Keratinocyte (primary cell): ENCODE results near the gene USP46. TPM values are rescaled to one million over a fixed set of nuclear protein-coding genes. Genes with fewer than 3 reads are reported as not detected.

Experiments used
- DNase-seq: peaks from one replicate; pipeline ENCODE4 v3.0.0-alpha.2; 2011; ENCODE audit warnings: low read depth, missing footprints, low spot score
- FAIRE-seq: peaks from 2 replicates; lab custom pipeline; 2011; peaks lifted over from hg19 to GRCh38; lab: Jason Lieb, UNC
- H2AFZ ChIP-seq: 2 replicates; pipeline ENCODE4 v1.6.0; 2012; ENCODE audit warnings: low read length, control low read depth, inconsistent platforms; ENCODE audit not compliant: control insufficient read depth
- H3K27ac ChIP-seq: 2 replicates; pipeline ENCODE4 v1.5.1; 2011; ENCODE audit warnings: low read length; ENCODE audit not compliant: control insufficient read depth, insufficient read depth
- H3K27me3 ChIP-seq: 3 replicates; pipeline ENCODE4 v1.6.0; 2011; ENCODE audit warnings: low read length; ENCODE audit not compliant: control insufficient read depth, insufficient read depth; ENCODE audit errors: extremely low read depth
- H3K36me3 ChIP-seq, 2 experiments: 2 replicates in 1 of 2; 3 replicates in 1 of 2; pipeline ENCODE4 v1.5.1; 2011; ENCODE audit warnings: low read length in 2 of 2, mild to moderate bottlenecking in 1 of 2; ENCODE audit not compliant: control insufficient read depth in 2 of 2, insufficient read depth in 2 of 2; ENCODE audit errors: extremely low read depth in 1 of 2
- H3K4me1 ChIP-seq: 3 replicates; pipeline ENCODE4 v1.5.1; 2011; ENCODE audit warnings: low read length; ENCODE audit not compliant: control insufficient read depth, insufficient read depth; ENCODE audit errors: extremely low read depth
- H3K4me2 ChIP-seq: 3 replicates; pipeline ENCODE4 v1.6.0; 2011; ENCODE audit warnings: low read depth, low read length; ENCODE audit not compliant: control insufficient read depth, insufficient read depth; ENCODE audit errors: extremely low read depth
- H3K4me3 ChIP-seq, 3 experiments: fragments of 200-600 bp in 1 of 3; sonication (generic) in 1 of 3; 2 replicates in 2 of 3; 3 replicates in 1 of 3; pipeline ENCODE4 v1.5.1; 2011 to 2016; ENCODE audit warnings: low read length in 3 of 3, mild to moderate bottlenecking in 3 of 3, control low read depth in 2 of 3, inconsistent platforms in 1 of 3, low read depth in 1 of 3, mixed read lengths in 1 of 3, mixed run types in 1 of 3, moderate library complexity in 1 of 3; ENCODE audit not compliant: control insufficient read depth in 2 of 3, insufficient read depth in 2 of 3; ENCODE audit errors: extremely low read depth in 1 of 3
- H3K79me2 ChIP-seq: 2 replicates; pipeline ENCODE4 v1.6.0; 2012; ENCODE audit warnings: low read length; ENCODE audit not compliant: control insufficient read depth, insufficient read depth
- H3K9ac ChIP-seq: 3 replicates; pipeline ENCODE4 v1.6.0; 2011; ENCODE audit warnings: low read length; ENCODE audit not compliant: control insufficient read depth, insufficient read depth; ENCODE audit errors: extremely low read depth
- H3K9me1 ChIP-seq: 3 replicates; pipeline ENCODE4 v1.6.0; 2011; ENCODE audit warnings: low read length; ENCODE audit not compliant: control insufficient read depth, insufficient read depth; ENCODE audit errors: extremely low read depth
- H3K9me3 ChIP-seq: 2 replicates; pipeline ENCODE4 v1.5.1; 2012; ENCODE audit warnings: low read depth, low read length; ENCODE audit not compliant: control insufficient read depth
- H4K20me1 ChIP-seq: 3 replicates; pipeline ENCODE4 v1.6.0; 2011; ENCODE audit warnings: low read length; ENCODE audit not compliant: control insufficient read depth, insufficient read depth; ENCODE audit errors: extremely low read depth
- EZH2 ChIP-seq: IDR thresholded peaks from one replicate; pipeline ENCODE4 v1.6.1; 2012; ENCODE audit warnings: inconsistent platforms, mild to moderate bottlenecking, low read length, moderate library complexity
- dilution Hi-C: fragments of 300-500 bp; cut with MboI; formaldehyde crosslinking; loops from one replicate; pipeline ENCODE4 v1.7.0; 2020; ENCODE audit warnings: low sequenced_read_pairs; ENCODE audit not compliant: extremely low pct_ligation_motif_present
- polyA plus RNA-seq, 5 experiments: library from polyadenylated mRNA; depleted of rRNA in 3 of 5; stranded (reverse) in 3 of 5; stranded (forward) in 1 of 5; unstranded in 1 of 5; fragments of >200 nt; gene quantifications; 1 replicate in 1 of 5; 2 replicates in 3 of 5; 3 replicates in 1 of 5; pipeline versions ENCODE4 v1.2.1 to v1.2.3, GENCODE V29; 2011 to 2012; ENCODE audit warnings: missing spikeins in 2 of 5, low read depth in 1 of 5, low replicate concordance in 1 of 5
- TF ChIP-seq, protein P1 (sequence below), 3 experiments: IDR thresholded peaks in 1 of 3; conservative IDR thresholded peaks in 1 of 3; optimal IDR thresholded peaks in 1 of 3; 2 replicates in 2 of 3; 3 replicates in 1 of 3; pipeline versions ENCODE3 to v1.5.1; 2011; ENCODE audit warnings: low read length in 3 of 3, mild to moderate bottlenecking in 3 of 3, moderate library complexity in 2 of 3, control low read depth in 1 of 3, inconsistent platforms in 1 of 3; ENCODE audit not compliant: insufficient read depth in 2 of 3; ENCODE audit errors: extremely low read depth in 1 of 3

Gene USP46
- polyA plus RNA-seq, 1 donor (not counting 4 experiments of a cell fraction or from before 2014, with no cell fraction given), result 20.4 TPM

DNA sequence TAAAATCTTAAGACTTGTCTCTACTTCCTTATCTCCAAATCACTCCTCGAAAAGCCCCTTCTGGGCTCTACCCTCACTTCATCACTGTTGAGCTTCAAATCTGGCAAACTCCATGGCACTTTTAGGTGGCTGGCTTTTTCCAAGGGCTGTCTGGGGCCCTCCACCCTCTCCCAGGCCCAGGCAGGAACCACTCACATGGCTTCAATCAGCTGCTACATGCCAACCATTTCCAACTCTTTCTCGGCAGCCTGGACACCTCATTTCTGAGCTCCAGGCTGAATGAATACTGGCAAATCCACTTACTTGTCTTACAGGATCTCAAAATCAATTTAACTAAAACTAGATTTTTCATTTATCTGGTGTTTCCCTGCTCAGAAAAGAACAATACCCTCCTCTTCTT lies 22.0 kb downstream of the USP46 start:
- H3K9me1 ChIP-seq, result peaks cover 2% of the 10 kb centered on the region
- H3K4me3 ChIP-seq, result no peak overlapping the region
- H3K27me3 ChIP-seq, result no peaks in the 10 kb centered on the region
- H3K9me3 ChIP-seq, result no peaks in the 10 kb centered on the region
- peaks cover 17% of the 10 kb centered on the region for H3K4me1 ChIP-seq
- no peak overlapping the region for H3K27ac ChIP-seq
- DNase-seq, result no peak
- TF ChIP-seq, protein P1, sequence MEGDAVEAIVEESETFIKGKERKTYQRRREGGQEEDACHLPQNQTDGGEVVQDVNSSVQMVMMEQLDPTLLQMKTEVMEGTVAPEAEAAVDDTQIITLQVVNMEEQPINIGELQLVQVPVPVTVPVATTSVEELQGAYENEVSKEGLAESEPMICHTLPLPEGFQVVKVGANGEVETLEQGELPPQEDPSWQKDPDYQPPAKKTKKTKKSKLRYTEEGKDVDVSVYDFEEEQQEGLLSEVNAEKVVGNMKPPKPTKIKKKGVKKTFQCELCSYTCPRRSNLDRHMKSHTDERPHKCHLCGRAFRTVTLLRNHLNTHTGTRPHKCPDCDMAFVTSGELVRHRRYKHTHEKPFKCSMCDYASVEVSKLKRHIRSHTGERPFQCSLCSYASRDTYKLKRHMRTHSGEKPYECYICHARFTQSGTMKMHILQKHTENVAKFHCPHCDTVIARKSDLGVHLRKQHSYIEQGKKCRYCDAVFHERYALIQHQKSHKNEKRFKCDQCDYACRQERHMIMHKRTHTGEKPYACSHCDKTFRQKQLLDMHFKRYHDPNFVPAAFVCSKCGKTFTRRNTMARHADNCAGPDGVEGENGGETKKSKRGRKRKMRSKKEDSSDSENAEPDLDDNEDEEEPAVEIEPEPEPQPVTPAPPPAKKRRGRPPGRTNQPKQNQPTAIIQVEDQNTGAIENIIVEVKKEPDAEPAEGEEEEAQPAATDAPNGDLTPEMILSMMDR (optimal IDR thresholded peaks at IDR 0.05 in 1 of 3, IDR thresholded peaks at IDR 0.05 in 1 of 3, conservative IDR thresholded peaks at IDR 0.05 in 1 of 3; ENCODE audit: extremely low read depth in 1 of 3, insufficient read depth in 2 of 3, low read length in 3 of 3), result no peak
- TF ChIP-seq EZH2, result no peak
- dilution Hi-C loops, result no loop called here
- H3K4me2 ChIP-seq, result no peak overlapping the region
- no peak for FAIRE-seq
- H4K20me1 ChIP-seq, result peaks cover 3% of the 10 kb centered on the region
- H3K9ac ChIP-seq, result no peak overlapping the region
- H2AFZ ChIP-seq, result no peak overlapping the region
- no peaks in the 10 kb centered on the region for H3K36me3 ChIP-seq
- peaks cover 39% of the 10 kb centered on the region for H3K79me2 ChIP-seq

DNA sequence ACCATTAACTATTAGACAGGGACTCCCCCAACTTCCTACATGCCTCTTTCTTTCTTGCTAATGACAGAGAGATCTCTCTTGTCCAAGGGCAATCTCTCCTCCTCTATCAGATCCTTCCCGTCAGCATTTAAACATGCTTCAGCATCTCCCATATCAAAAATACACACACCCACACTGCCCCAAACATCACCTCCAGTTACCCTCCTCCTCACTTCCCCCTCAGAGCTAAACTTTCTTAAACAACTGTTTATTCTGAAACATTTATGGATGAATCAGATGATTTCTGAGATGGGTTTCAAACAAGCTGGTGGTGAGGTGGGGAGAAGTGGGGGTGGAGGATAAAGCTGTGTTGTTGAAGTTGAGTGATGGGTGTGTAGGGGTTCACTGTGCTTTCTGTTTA lies 23.5 kb downstream of the USP46 start:
- Histone ChIP-seq H3K4me1 (peaks cover 2% of the 10 kb centered on the region), H3K27ac (no peak overlapping the region), H4K20me1 (peaks cover 3% of the 10 kb centered on the region), H3K9me3 (no peaks in the 10 kb centered on the region), H3K9ac (no peak overlapping the region), H3K9me1 (no peaks in the 10 kb centered on the region), H2AFZ (no peak overlapping the region), H3K36me3 (no peaks in the 10 kb centered on the region), H3K4me3 (no peak overlapping the region), H3K79me2 (peaks cover 40% of the 10 kb centered on the region), H3K4me2 (no peak overlapping the region), H3K27me3 (no peaks in the 10 kb centered on the region)
- DNase-seq (no peak), FAIRE-seq (no peak)
- TF ChIP-seq EZH2, result no peak
- TF ChIP-seq, protein P1 (optimal IDR thresholded peaks at IDR 0.05 in 1 of 3, IDR thresholded peaks at IDR 0.05 in 1 of 3, conservative IDR thresholded peaks at IDR 0.05 in 1 of 3; ENCODE audit: extremely low read depth in 1 of 3, insufficient read depth in 2 of 3, low read length in 3 of 3), result no peak
- dilution Hi-C loops, result no loop called here
